ENCODE data around the gene PAPPA. TPM values are rescaled to one million over a fixed set of nuclear protein-coding genes. Genes with fewer than 3 reads are reported as not detected.

Gene PAPPA
- total and polyA plus RNA-seq, 2 of the 8 experiments (the other 6 are each of a cell fraction or from before 2014, with no cell fraction given) = 0.18 to 0.63 TPM

GRCh38 chr9:116409638-116410037 lies 256.0 kb downstream of the PAPPA start:
- Histone ChIP-seq H3K9me3 (ENCODE audit: insufficient read depth in 2 of 2, low read depth in 1 of 2, low read length in 1 of 2) (no peaks in the 10 kb centered on the region), H2BK15ac (ENCODE audit: low read length) (no peak overlapping the region), H2AFZ (ENCODE audit: low read length) (no peak overlapping the region), H4K5ac (ENCODE audit: insufficient read length, low read depth, low read length) (no peak overlapping the region), H4K91ac (replicated peaks; ENCODE audit: insufficient read length, low read length) (no peak overlapping the region), H3K4me3 (ENCODE audit: extremely low read depth in 1 of 4, insufficient read depth in 2 of 4, low read depth in 3 of 4, low read length in 4 of 4) (no peak overlapping the region), H3K36me3 (ENCODE audit: control insufficient read depth in 2 of 4, insufficient read depth in 4 of 4, low read length in 3 of 4) (no peaks in the 10 kb centered on the region), H2BK120ac (replicated peaks; ENCODE audit: low read depth, low read length) (no peak overlapping the region), H3K27ac (ENCODE audit: low read depth, low read length) (no peak overlapping the region), H3K27me3 (replicated peaks in 1 of 4; ENCODE audit: control insufficient read depth in 3 of 4, extremely low read depth in 1 of 4, insufficient read depth in 3 of 4, low read length in 3 of 4) (no peaks in the 10 kb centered on the region), H3K4me2 (ENCODE audit: insufficient read depth in 1 of 2, low read depth in 2 of 2, low read length in 2 of 2) (no peak overlapping the region), H3K23me2 (ENCODE audit: low read depth, low read length) (no peaks in the 10 kb centered on the region), H3K18ac (ENCODE audit: extremely low read depth, low read length) (no peak overlapping the region), H3K4me1 (replicated peaks in 1 of 4; ENCODE audit: control insufficient read depth in 3 of 4, insufficient read depth in 4 of 4, low read length in 3 of 4) (no peaks in the 10 kb centered on the region), H3K4ac (replicated peaks; ENCODE audit: insufficient read length, low read depth, low read length) (no peak overlapping the region), H4K20me1 (replicated peaks in 1 of 2; ENCODE audit: control insufficient read depth in 1 of 2, insufficient read depth in 2 of 2, low read length in 2 of 2) (peaks cover 0 to 2% of the 10 kb centered on the region in 2 experiments), H2BK12ac (ENCODE audit: low read depth, low read length) (no peak overlapping the region), H3K79me1 (ENCODE audit: low read depth, low read length) (no peaks in the 10 kb centered on the region), H3K14ac (ENCODE audit: insufficient read length) (no peak overlapping the region), H4K8ac (ENCODE audit: extremely low read depth, insufficient read depth, low read length) (no peak overlapping the region), H2BK5ac (ENCODE audit: low read depth, low read length) (no peak overlapping the region), H3K9ac (replicated peaks in 1 of 4; ENCODE audit: extremely low read depth in 1 of 4, low read depth in 3 of 4, low read length in 3 of 4) (no peak overlapping the region), H3K56ac (replicated peaks; ENCODE audit: insufficient read length, low read depth, low read length) (no peak overlapping the region), H3K79me2 (ENCODE audit: control insufficient read depth in 1 of 2, insufficient read depth in 2 of 2, low read length in 2 of 2) (no peaks in the 10 kb centered on the region), H2AK5ac (ENCODE audit: low read depth, low read length) (no peak overlapping the region), H2BK20ac (ENCODE audit: low read length) (no peak overlapping the region), H3K23ac (ENCODE audit: insufficient read length) (no peak overlapping the region)
- CTCF ChIA-PET (ENCODE audit: partially characterized antibody) = no interaction called here
- no peak for DNase-seq (ENCODE audit: low read depth in 1 of 2, low spot score in 2 of 2)
- no peak for FAIRE-seq
- 86% methylated on average over 6 of the region's 6 CpGs; no CpG with 5 or more reads in 1 of the 2 experiments for WGBS, 2 experiments (ENCODE audit: extremely low coverage in 1 of 2, insufficient coverage in 1 of 2, insufficient read length in 1 of 2, insufficient replicate concordance in 2 of 2, low coverage in 1 of 2, low lambda C conversion rate in 2 of 2, missing lambda C conversion rate in 1 of 2)
- POLR2A ChIA-PET (ENCODE audit: partially characterized antibody) = no interaction called here
- no peak for TF ChIP-seq CEBPB (IDR thresholded peaks at IDR 0.05; ENCODE audit: low read depth, low read length)
- TF ChIP-seq SIN3A (conservative IDR thresholded peaks at IDR 0.05 in 1 of 2, IDR thresholded peaks at IDR 0.05 in 1 of 2; ENCODE audit: low read depth in 1 of 2, low read length in 2 of 2) = no peak
- TF ChIP-seq POLR2A (IDR thresholded peaks at IDR 0.05; ENCODE audit: control extremely low read depth in 1 of 2, low read depth in 2 of 2, low read length in 2 of 2) = no peak
- TF ChIP-seq, protein P1, sequence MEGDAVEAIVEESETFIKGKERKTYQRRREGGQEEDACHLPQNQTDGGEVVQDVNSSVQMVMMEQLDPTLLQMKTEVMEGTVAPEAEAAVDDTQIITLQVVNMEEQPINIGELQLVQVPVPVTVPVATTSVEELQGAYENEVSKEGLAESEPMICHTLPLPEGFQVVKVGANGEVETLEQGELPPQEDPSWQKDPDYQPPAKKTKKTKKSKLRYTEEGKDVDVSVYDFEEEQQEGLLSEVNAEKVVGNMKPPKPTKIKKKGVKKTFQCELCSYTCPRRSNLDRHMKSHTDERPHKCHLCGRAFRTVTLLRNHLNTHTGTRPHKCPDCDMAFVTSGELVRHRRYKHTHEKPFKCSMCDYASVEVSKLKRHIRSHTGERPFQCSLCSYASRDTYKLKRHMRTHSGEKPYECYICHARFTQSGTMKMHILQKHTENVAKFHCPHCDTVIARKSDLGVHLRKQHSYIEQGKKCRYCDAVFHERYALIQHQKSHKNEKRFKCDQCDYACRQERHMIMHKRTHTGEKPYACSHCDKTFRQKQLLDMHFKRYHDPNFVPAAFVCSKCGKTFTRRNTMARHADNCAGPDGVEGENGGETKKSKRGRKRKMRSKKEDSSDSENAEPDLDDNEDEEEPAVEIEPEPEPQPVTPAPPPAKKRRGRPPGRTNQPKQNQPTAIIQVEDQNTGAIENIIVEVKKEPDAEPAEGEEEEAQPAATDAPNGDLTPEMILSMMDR (IDR thresholded peaks at IDR 0.05; ENCODE audit: control extremely low read depth in 1 of 3, insufficient read depth in 1 of 3, low read depth in 1 of 3, low read length in 3 of 3) = no peak
- TF ChIP-seq CHD2 (IDR thresholded peaks at IDR 0.05; ENCODE audit: low read length) = no peak
- no peak for TF ChIP-seq TAF1 (IDR thresholded peaks at IDR 0.05; ENCODE audit: low read depth, low read length)
- TF ChIP-seq RXRA (IDR thresholded peaks at IDR 0.05; ENCODE audit: insufficient read depth, low read depth, low read length) = no peak
- TF ChIP-seq KDM4A (IDR thresholded peaks at IDR 0.05; ENCODE audit: low read depth, low read length, severe bottlenecking) = no peak
- no peak for TF ChIP-seq SUZ12 (IDR thresholded peaks at IDR 0.05; ENCODE audit: low read length)
- TF ChIP-seq POU5F1 (IDR thresholded peaks at IDR 0.05; ENCODE audit: low read depth, low read length) = no peak
- TF ChIP-seq EGR1 (IDR thresholded peaks at IDR 0.05; ENCODE audit: borderline replicate concordance, low read depth, low read length) = no peak
- TF ChIP-seq JUND (IDR thresholded peaks at IDR 0.05; ENCODE audit: low read length) = no peak
- TF ChIP-seq ZNF274 (IDR thresholded peaks at IDR 0.05; ENCODE audit: borderline replicate concordance, extremely low read depth, low read length) = no peak

Data from H1 (cell line).